ENCODE measurements around the gene SYCP2.

Gene SYCP2

GRCh38 chr20:59962155-59962554 lies 28.7 kb upstream of the SYCP2 start:
- no peak overlapping the region for H4K91ac ChIP-seq (ENCODE audit: low read depth, low read length)
- H3K27ac ChIP-seq (ENCODE audit: low read depth, low read length): no peak overlapping the region
- no peaks in the 10 kb centered on the region for H3K9me3 ChIP-seq (ENCODE audit: insufficient read depth, low read depth, low read length)
- no peaks in the 10 kb centered on the region for H3K4me1 ChIP-seq (ENCODE audit: control insufficient read depth in 1 of 2, insufficient read depth in 2 of 2, low read length in 2 of 2)
- no peaks in the 10 kb centered on the region for H3K36me3 ChIP-seq (ENCODE audit: control insufficient read depth in 1 of 2, insufficient read depth in 2 of 2, low read length in 2 of 2)
- no peak overlapping the region for H3K4me2 ChIP-seq (ENCODE audit: low read length)
- no peak overlapping the region for H3K4ac ChIP-seq (ENCODE audit: low read depth, low read length)
- H3K4me3 ChIP-seq (ENCODE audit: low read depth, low read length): no peak overlapping the region
- no CpG with 5 or more reads among the region's 6 CpGs for WGBS (ENCODE audit: extremely low coverage, insufficient coverage, insufficient read length)
- no peak overlapping the region for H4K8ac ChIP-seq (ENCODE audit: low read depth, low read length)
- no peak overlapping the region for H2BK120ac ChIP-seq (ENCODE audit: insufficient read depth, low read length, poor library complexity)
- no peak overlapping the region for H4K12ac ChIP-seq (ENCODE audit: low read depth, low read length)
- H3K9ac ChIP-seq (ENCODE audit: low read length): no peak overlapping the region
- H3K18ac ChIP-seq (ENCODE audit: low read length): no peak overlapping the region
- no peak overlapping the region for H2AK5ac ChIP-seq (ENCODE audit: low read length)
- no peaks in the 10 kb centered on the region for H3K27me3 ChIP-seq (ENCODE audit: insufficient read depth, low read length)
- no peak overlapping the region for H2BK5ac ChIP-seq (ENCODE audit: low read depth, low read length, poor library complexity)
- no peaks in the 10 kb centered on the region for H3K79me2 ChIP-seq (ENCODE audit: control insufficient read depth, insufficient read depth, low read length, poor library complexity)
- no peak overlapping the region for H2BK12ac ChIP-seq (ENCODE audit: low read length)
- no peak overlapping the region for H2AFZ ChIP-seq (ENCODE audit: insufficient read depth, low read length, poor library complexity)
- H3K79me1 ChIP-seq (ENCODE audit: low read length): no peaks in the 10 kb centered on the region
- no peak overlapping the region for H3K14ac ChIP-seq (ENCODE audit: low read length)
- no peak for DNase-seq
- H3K23ac ChIP-seq (ENCODE audit: low read length): no peak overlapping the region

GRCh38 chr20:59961423-59961822 lies 28.0 kb upstream of the SYCP2 start:
- H2BK12ac ChIP-seq (ENCODE audit: low read length): no peak overlapping the region
- no peak overlapping the region for H3K4me3 ChIP-seq (ENCODE audit: low read depth, low read length)
- H3K36me3 ChIP-seq (ENCODE audit: control insufficient read depth in 1 of 2, insufficient read depth in 2 of 2, low read length in 2 of 2): no peaks in the 10 kb centered on the region
- H3K9me3 ChIP-seq (ENCODE audit: insufficient read depth, low read depth, low read length): no peaks in the 10 kb centered on the region
- H2BK5ac ChIP-seq (ENCODE audit: low read depth, low read length, poor library complexity): no peak overlapping the region
- no peak overlapping the region for H4K8ac ChIP-seq (ENCODE audit: low read depth, low read length)
- no peaks in the 10 kb centered on the region for H3K79me1 ChIP-seq (ENCODE audit: low read length)
- H2AFZ ChIP-seq (ENCODE audit: insufficient read depth, low read length, poor library complexity): no peak overlapping the region
- no peak overlapping the region for H3K4me2 ChIP-seq (ENCODE audit: low read length)
- H3K18ac ChIP-seq (ENCODE audit: low read length): no peak overlapping the region
- H2BK120ac ChIP-seq (ENCODE audit: insufficient read depth, low read length, poor library complexity): no peak overlapping the region
- WGBS (ENCODE audit: extremely low coverage, insufficient coverage, insufficient read length): no CpG with 5 or more reads among the region's 2 CpGs
- no peak overlapping the region for H4K12ac ChIP-seq (ENCODE audit: low read depth, low read length)
- no peak overlapping the region for H3K14ac ChIP-seq (ENCODE audit: low read length)
- no peak overlapping the region for H3K9ac ChIP-seq (ENCODE audit: low read length)
- no peak overlapping the region for H2AK5ac ChIP-seq (ENCODE audit: low read length)
- no peaks in the 10 kb centered on the region for H3K27me3 ChIP-seq (ENCODE audit: insufficient read depth, low read length)
- no peak for DNase-seq
- no peak overlapping the region for H4K91ac ChIP-seq (ENCODE audit: low read depth, low read length)
- H3K4ac ChIP-seq (ENCODE audit: low read depth, low read length): no peak overlapping the region
- no peaks in the 10 kb centered on the region for H3K79me2 ChIP-seq (ENCODE audit: control insufficient read depth, insufficient read depth, low read length, poor library complexity)
- H3K4me1 ChIP-seq (ENCODE audit: control insufficient read depth in 1 of 2, insufficient read depth in 2 of 2, low read length in 2 of 2): no peaks in the 10 kb centered on the region
- no peak overlapping the region for H3K27ac ChIP-seq (ENCODE audit: low read depth, low read length)
- H3K23ac ChIP-seq (ENCODE audit: low read length): no peak overlapping the region

- Histone ChIP-seq H3K79me2 (ENCODE audit: control insufficient read depth, insufficient read depth, low read length, poor library complexity) (no peaks in the 10 kb centered on the region), H3K9ac (ENCODE audit: low read length) (no peak overlapping the region), H2AK5ac (ENCODE audit: low read length) (no peak overlapping the region), H3K27me3 (ENCODE audit: insufficient read depth, low read length) (no peaks in the 10 kb centered on the region), H2BK120ac (ENCODE audit: insufficient read depth, low read length, poor library complexity) (no peak overlapping the region), H3K36me3 (ENCODE audit: control insufficient read depth in 1 of 2, insufficient read depth in 2 of 2, low read length in 2 of 2) (no peaks in the 10 kb centered on the region), H3K14ac (ENCODE audit: low read length) (no peak overlapping the region), H3K4ac (ENCODE audit: low read depth, low read length) (no peak overlapping the region), H2BK12ac (ENCODE audit: low read length) (no peak overlapping the region), H3K23ac (ENCODE audit: low read length) (no peak overlapping the region), H4K91ac (ENCODE audit: low read depth, low read length) (no peak overlapping the region), H3K79me1 (ENCODE audit: low read length) (no peaks in the 10 kb centered on the region), H3K4me2 (ENCODE audit: low read length) (no peak overlapping the region), H3K4me1 (ENCODE audit: control insufficient read depth in 1 of 2, insufficient read depth in 2 of 2, low read length in 2 of 2) (no peaks in the 10 kb centered on the region), H3K27ac (ENCODE audit: low read depth, low read length) (no peak overlapping the region), H2BK5ac (ENCODE audit: low read depth, low read length, poor library complexity) (no peak overlapping the region), H2AFZ (ENCODE audit: insufficient read depth, low read length, poor library complexity) (no peak overlapping the region), H3K18ac (ENCODE audit: low read length) (no peak overlapping the region), H4K12ac (ENCODE audit: low read depth, low read length) (no peak overlapping the region), H4K8ac (ENCODE audit: low read depth, low read length) (no peak overlapping the region), H3K9me3 (ENCODE audit: insufficient read depth, low read depth, low read length) (no peaks in the 10 kb centered on the region), H3K4me3 (ENCODE audit: low read depth, low read length) (no peak overlapping the region)
- no CpG with 5 or more reads among the region's 4 CpGs for WGBS (ENCODE audit: extremely low coverage, insufficient coverage, insufficient read length)
- no peak for DNase-seq
These were observed 25.2 kb upstream of the SYCP2 start for GRCh38 chr20:59958626-59959025.

GRCh38 chr20:59958123-59958522 lies 24.7 kb upstream of the SYCP2 start, which contains the start of gene CDH26:
CDH26 (plus strand) TSS chr20:59958423; CDS start chr20:59958727, 304 bp downstream.
- Histone ChIP-seq H3K36me3 (ENCODE audit: control insufficient read depth in 1 of 2, insufficient read depth in 2 of 2, low read length in 2 of 2) (no peaks in the 10 kb centered on the region), H3K4ac (ENCODE audit: low read depth, low read length) (no peak within 1 kb of the TSS), H3K27me3 (ENCODE audit: insufficient read depth, low read length) (no peaks in the 10 kb centered on the region), H3K23ac (ENCODE audit: low read length) (no peak within 1 kb of the TSS), H3K79me1 (ENCODE audit: low read length) (no peaks in the 10 kb centered on the region), H2BK120ac (ENCODE audit: insufficient read depth, low read length, poor library complexity) (no peak within 1 kb of the TSS), H3K4me2 (ENCODE audit: low read length) (no peak within 1 kb of the TSS), H4K12ac (ENCODE audit: low read depth, low read length) (no peak within 1 kb of the TSS), H4K91ac (ENCODE audit: low read depth, low read length) (no peak within 1 kb of the TSS), H3K4me1 (ENCODE audit: control insufficient read depth in 1 of 2, insufficient read depth in 2 of 2, low read length in 2 of 2) (no peaks in the 10 kb centered on the region), H2AFZ (ENCODE audit: insufficient read depth, low read length, poor library complexity) (no peak within 1 kb of the TSS), H3K14ac (ENCODE audit: low read length) (no peak within 1 kb of the TSS), H3K27ac (ENCODE audit: low read depth, low read length) (no peak within 1 kb of the TSS), H3K9ac (ENCODE audit: low read length) (no peak within 1 kb of the TSS), H2AK5ac (ENCODE audit: low read length) (no peak within 1 kb of the TSS), H3K9me3 (ENCODE audit: insufficient read depth, low read depth, low read length) (no peaks in the 10 kb centered on the region), H3K79me2 (ENCODE audit: control insufficient read depth, insufficient read depth, low read length, poor library complexity) (no peaks in the 10 kb centered on the region), H3K4me3 (ENCODE audit: low read depth, low read length) (no peak within 1 kb of the TSS), H2BK12ac (ENCODE audit: low read length) (no peak within 1 kb of the TSS), H4K8ac (ENCODE audit: low read depth, low read length) (no peak within 1 kb of the TSS), H3K18ac (ENCODE audit: low read length) (no peak within 1 kb of the TSS), H2BK5ac (ENCODE audit: low read depth, low read length, poor library complexity) (no peak within 1 kb of the TSS)
- no CpG with 5 or more reads among the region's 5 CpGs for WGBS (ENCODE audit: extremely low coverage, insufficient coverage, insufficient read length)
- DNase-seq: no peak

Measured in trophoblast cell (in vitro differentiated cells and primary cell).